Glutamatergic neuron (in vitro differentiated cells): Measurements from ENCODE around the gene WDFY4. TPM values are rescaled to one million over a fixed set of nuclear protein-coding genes. Genes with fewer than 3 reads are reported as not detected.

Source experiments
- DNase-seq: peaks from one replicate; pipeline ENCODE4 v3.0.0; 2022
- H3K27ac Mint-ChIP-seq: one replicate; pipeline ENCODE4 v1.8.0; 2020; ENCODE audit warnings: mild to moderate bottlenecking, mixed read lengths, inconsistent platforms; ENCODE audit not compliant: unreplicated experiment
- H3K27me3 Mint-ChIP-seq: one replicate; pipeline ENCODE4 v1.8.0; 2020; ENCODE audit warnings: mild to moderate bottlenecking, moderate library complexity, mixed read lengths, inconsistent platforms; ENCODE audit not compliant: unreplicated experiment
- H3K36me3 Mint-ChIP-seq: one replicate; pipeline ENCODE4 v1.8.0; 2020; ENCODE audit warnings: mild to moderate bottlenecking, mixed read lengths, inconsistent platforms; ENCODE audit not compliant: unreplicated experiment
- H3K4me1 Mint-ChIP-seq: one replicate; pipeline ENCODE4 v1.8.0; 2020; ENCODE audit warnings: mild to moderate bottlenecking, low read depth, mixed read lengths, inconsistent platforms; ENCODE audit not compliant: unreplicated experiment
- H3K4me3 Mint-ChIP-seq: one replicate; pipeline ENCODE4 v1.8.0; 2020; ENCODE audit warnings: mild to moderate bottlenecking, mixed read lengths, inconsistent platforms; ENCODE audit not compliant: unreplicated experiment
- H3K9me3 Mint-ChIP-seq: one replicate; pipeline ENCODE4 v1.8.0; 2020; ENCODE audit warnings: mild to moderate bottlenecking, moderate library complexity, mixed read lengths, inconsistent platforms; ENCODE audit not compliant: unreplicated experiment
- CTCF ChIP-seq: fragments of 200-600 bp; sonication (generic); IDR thresholded peaks from one replicate; pipeline ENCODE4 v1.5.0; 2021; ENCODE audit not compliant: partially characterized antibody, unreplicated experiment
- total RNA-seq: library from RNA; stranded (reverse); fragmentation: NEBNext Ultra II Directional; extraction: Animal tissue kit (Norgen Biotek cat#: 25700); gene quantifications from one replicate; pipeline ENCODE4 v1.2.1, GENCODE V29; 2021; ENCODE audit not compliant: unreplicated experiment

The WDFY4 gene
- total RNA-seq, 1 donor from 2014 or later, result not detected

- H3K36me3 Mint-ChIP-seq, result peaks cover 4% of the 10 kb centered on the region
- peaks cover 3% of the 10 kb centered on the region for H3K27me3 Mint-ChIP-seq
- no peaks in the 10 kb centered on the region for H3K4me1 Mint-ChIP-seq
- H3K9me3 Mint-ChIP-seq, result peaks cover 5% of the 10 kb centered on the region
- DNase-seq, result no peak
- no peak overlapping the region for H3K27ac Mint-ChIP-seq
- no peak for TF ChIP-seq CTCF
- no peak overlapping the region for H3K4me3 Mint-ChIP-seq
Measured at GRCh38 chr10:48993627-48994026, 309.0 kb downstream of the WDFY4 start.

DNA sequence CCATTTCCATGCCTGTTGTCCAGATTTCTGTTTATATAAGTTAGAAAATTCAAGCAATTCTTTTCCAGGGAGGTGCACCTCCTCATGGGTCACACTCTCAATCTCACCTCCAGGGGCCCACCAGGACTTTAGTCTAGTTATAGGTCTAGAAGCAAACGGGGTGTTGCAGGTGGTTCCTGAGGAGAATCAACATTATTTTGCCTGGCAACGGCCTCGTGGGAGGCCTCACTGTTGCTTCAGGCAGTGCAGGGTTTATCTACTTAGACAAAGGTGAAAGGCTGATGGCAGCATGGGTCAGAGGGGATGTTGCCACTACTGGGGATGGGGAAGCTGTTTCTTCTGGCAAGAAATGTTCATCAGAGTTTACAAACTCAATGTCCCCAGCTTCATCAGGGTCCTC, 311.7 kb downstream of the WDFY4 start:
- Mint-ChIP-seq H3K27me3 (peaks cover 3% of the 10 kb centered on the region), H3K27ac (no peak overlapping the region), H3K9me3 (peaks cover 3% of the 10 kb centered on the region)

GRCh38 chr10:48999346-48999745, 314.7 kb downstream of the WDFY4 start:
- H3K9me3 Mint-ChIP-seq, result peaks cover 4% of the 10 kb centered on the region
- no peak for DNase-seq
- H3K27ac Mint-ChIP-seq, result no peak overlapping the region
- no peak for TF ChIP-seq CTCF
- no peak overlapping the region for H3K4me3 Mint-ChIP-seq
- H3K36me3 Mint-ChIP-seq, result peaks cover 4% of the 10 kb centered on the region
- peaks cover 3% of the 10 kb centered on the region for H3K4me1 Mint-ChIP-seq
- peaks cover 3% of the 10 kb centered on the region for H3K27me3 Mint-ChIP-seq

More for the DNA sequence above, 311.7 kb downstream of the WDFY4 start:
- Mint-ChIP-seq H3K4me1 (peaks cover 2% of the 10 kb centered on the region), H3K4me3 (no peak overlapping the region), H3K36me3 (peaks cover 4% of the 10 kb centered on the region)
- no peak for TF ChIP-seq CTCF
- no peak for DNase-seq

DNA sequence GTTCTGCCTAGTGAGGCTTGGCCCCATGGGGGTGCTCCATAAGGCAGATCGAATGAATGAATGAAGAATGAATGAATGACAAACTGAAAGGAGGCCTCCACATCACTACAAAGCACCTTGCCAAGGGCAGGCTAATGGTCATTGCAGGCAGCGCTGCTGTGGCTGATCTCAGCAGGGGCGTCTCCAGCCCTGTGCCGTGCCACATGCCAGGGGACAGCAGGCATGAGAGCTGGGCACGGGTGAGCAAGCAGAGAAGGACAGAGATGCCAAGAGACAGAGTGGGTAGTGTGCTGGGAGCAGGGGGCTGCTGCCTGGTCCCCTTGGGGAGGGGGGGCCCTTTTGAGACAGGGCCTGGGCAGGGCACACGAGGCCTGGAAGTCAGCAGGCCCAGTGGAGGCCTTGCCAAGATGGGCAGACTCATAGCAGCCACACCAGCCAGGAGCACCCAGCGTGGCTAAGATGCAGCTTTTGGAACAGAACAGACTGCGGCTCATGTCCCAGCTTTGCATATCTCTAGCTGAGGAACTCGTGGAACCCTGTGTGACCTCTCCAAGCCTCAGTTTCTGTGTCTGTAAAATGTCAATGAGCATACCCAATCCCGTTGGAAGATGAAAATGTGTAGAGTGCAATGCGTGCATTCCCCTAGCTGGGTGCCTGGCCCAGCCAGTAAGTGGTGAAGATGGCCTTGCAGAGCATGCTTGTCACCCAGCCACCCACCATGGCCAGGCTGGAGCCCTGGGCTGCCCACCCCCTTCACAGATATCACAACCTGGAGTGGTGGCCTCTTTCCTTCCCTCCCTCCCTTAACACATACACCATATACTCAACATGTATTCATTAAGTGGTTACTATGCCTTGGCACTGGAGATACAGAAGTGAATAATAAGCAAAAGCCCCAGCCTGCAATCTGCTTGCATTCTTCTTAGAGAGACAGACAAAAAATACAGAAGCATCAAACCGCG, 316.0 kb downstream of the WDFY4 start:
- Mint-ChIP-seq H3K27me3 (peaks cover 3% of the 10 kb centered on the region), H3K36me3 (peaks cover 15% of the 10 kb centered on the region), H3K27ac (no peak overlapping the region), H3K9me3 (peaks cover 4% of the 10 kb centered on the region), H3K4me3 (no peak overlapping the region), H3K4me1 (peaks cover 3% of the 10 kb centered on the region)
- TF ChIP-seq CTCF, result no peak
- no peak for DNase-seq

DNA sequence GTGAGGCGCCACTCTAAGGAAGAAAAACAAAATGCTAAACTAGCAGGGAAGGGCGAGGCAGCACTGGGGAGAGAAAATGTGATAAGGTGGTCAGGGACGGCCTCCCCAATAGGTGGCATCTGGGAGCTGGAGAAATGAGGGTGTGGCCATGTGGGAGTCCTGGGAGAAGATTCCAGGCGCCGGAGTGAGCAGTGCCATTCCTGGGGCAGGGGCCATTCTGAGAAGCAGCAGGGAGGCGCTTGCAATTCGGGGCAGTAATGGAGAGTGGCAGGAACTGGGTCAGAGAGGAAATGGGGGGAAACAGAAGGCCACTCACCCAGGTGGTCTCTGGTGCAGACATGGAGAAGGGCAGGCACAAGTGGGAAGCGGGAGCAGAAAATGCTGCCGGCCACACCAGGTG, 316.7 kb downstream of the WDFY4 start:
- Mint-ChIP-seq H3K27ac (no peak overlapping the region), H3K27me3 (peaks cover 3% of the 10 kb centered on the region), H3K36me3 (peaks cover 15% of the 10 kb centered on the region), H3K4me3 (no peak overlapping the region), H3K4me1 (peaks cover 3% of the 10 kb centered on the region), H3K9me3 (peaks cover 5% of the 10 kb centered on the region)
- no peak for DNase-seq
- TF ChIP-seq CTCF, result no peak
